ENCODE data around the gene HEATR5B. TPM values are rescaled to one million over a fixed set of nuclear protein-coding genes. Genes with fewer than 3 reads are reported as not detected.
"Not testable (repeated sequence)": the region's sequence is repeated elsewhere in the genome, so short reads cannot be mapped to it uniquely, and the experiment has no call there.

HEATR5B gene
- polyA plus RNA-seq, 1 donor: 19.0 TPM

DNA sequence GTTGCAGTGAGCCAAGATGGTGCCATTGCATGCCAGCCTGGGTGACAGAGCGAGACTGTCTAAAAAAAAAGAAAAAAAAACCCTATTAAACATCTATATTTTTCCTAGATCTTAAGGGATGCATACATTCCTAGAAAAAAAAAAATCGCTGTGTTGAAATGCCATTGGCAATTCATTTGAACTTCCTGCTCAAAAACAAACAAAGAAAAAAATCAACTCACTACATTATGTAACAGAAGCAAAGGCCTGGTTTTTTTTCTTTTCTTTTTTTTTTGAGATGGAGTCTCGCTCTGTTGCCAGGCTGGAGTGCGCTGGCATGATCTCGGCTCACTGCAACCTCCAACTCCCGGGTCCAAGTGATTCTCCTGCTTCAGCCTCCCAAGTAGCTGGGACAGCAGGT is 96.2 kb downstream of the HEATR5B start:
- Histone ChIP-seq H3K4me3 (ENCODE audit: low read length) (no peak overlapping the region), H3K4me1 (ENCODE audit: control insufficient read depth, insufficient read depth, low read length) (no peaks in the 10 kb centered on the region), H3K27me3 (ENCODE audit: control insufficient read depth, insufficient read depth, low read length) (no peaks in the 10 kb centered on the region), H3K27ac (ENCODE audit: low read length) (no peak overlapping the region), H3K9me3 (ENCODE audit: control insufficient read depth, low read depth, low read length) (no peaks in the 10 kb centered on the region), H3K36me3 (ENCODE audit: control insufficient read depth, insufficient read depth, low read length) (peaks cover 17% of the 10 kb centered on the region)
- no peak for DNase-seq
- WGBS (ENCODE audit: insufficient coverage, low lambda C conversion rate): 50% methylated on average over 1 of the region's 6 CpGs

DNA sequence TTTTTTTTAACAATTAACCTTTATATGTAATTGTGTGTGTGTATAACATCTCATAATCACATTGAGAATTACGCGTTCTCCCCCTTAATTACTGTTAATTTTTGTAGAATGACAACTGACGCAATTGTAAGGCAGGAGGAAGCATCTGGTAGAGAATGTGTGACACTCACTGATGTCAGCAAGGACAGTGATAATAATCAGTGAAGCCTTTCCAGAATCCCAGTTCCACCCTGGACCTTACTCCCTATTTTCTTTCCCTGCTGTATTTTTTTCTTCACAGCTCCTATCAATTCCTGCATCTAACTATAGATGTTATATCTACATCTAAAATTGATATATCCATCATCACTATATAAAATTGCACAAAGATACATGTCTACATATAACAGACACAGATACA is 101.7 kb downstream of the HEATR5B start:
- Histone ChIP-seq H3K4me3 (ENCODE audit: low read length) (no peak overlapping the region), H3K36me3 (ENCODE audit: control insufficient read depth, insufficient read depth, low read length) (peaks cover 16% of the 10 kb centered on the region), H3K27me3 (ENCODE audit: control insufficient read depth, insufficient read depth, low read length) (no peaks in the 10 kb centered on the region), H3K4me1 (ENCODE audit: control insufficient read depth, insufficient read depth, low read length) (peaks cover 8% of the 10 kb centered on the region), H3K9me3 (ENCODE audit: control insufficient read depth, low read depth, low read length) (no peaks in the 10 kb centered on the region), H3K27ac (ENCODE audit: low read length) (no peak overlapping the region)
- no CpG with 5 or more reads among the region's 3 CpGs for WGBS (ENCODE audit: insufficient coverage, low lambda C conversion rate)
- no peak for DNase-seq

DNA sequence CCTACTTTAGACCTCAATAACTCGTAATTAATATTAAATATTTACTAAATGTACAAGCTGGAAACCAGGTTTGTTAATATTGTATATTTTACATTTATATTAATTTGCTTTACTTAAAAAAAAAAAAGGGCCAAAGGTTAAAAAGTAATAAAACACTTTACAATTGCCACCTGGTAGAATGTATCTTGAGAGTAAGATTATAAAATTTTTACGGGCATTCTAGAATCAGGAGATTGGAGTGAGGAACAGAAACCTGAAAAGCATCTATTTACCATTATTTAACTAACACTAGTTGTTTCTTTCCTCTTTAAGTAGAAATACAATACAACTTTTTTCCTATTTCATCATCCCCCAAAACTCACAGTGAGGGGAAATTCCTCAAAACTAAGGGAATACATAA is 102.3 kb downstream of the HEATR5B start:
- DNase-seq: no peak
- 17% methylated on average over 1 of the region's 2 CpGs for WGBS (ENCODE audit: insufficient coverage, low lambda C conversion rate)
- H3K4me3 ChIP-seq (ENCODE audit: low read length): no peak overlapping the region

DNA sequence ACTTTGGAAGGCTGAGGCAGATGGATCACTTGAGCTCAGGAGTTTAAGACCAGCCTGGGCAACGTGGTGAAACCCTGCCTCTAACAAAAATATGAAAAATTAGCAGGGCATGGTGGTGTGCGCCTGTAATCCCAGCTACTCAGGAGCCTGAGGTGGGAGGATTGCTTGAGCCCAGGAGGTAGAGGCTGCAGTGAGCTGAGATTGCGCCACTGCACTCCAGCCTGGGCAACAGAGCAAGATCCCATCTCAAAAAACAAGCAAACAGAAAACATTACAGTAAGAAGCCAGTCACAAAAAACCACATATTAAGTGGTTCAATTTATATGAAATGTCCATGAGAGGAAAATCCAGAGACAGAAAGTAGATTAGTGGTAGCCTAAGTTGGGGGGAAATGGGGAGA is 105.2 kb downstream of the HEATR5B start:
- not testable (repeated sequence) for H3K4me1 ChIP-seq (ENCODE audit: control insufficient read depth, insufficient read depth, low read length); H3K27ac ChIP-seq (ENCODE audit: low read length); DNase-seq; H3K27me3 ChIP-seq (ENCODE audit: control insufficient read depth, insufficient read depth, low read length); H3K9me3 ChIP-seq (ENCODE audit: control insufficient read depth, low read depth, low read length); H3K36me3 ChIP-seq (ENCODE audit: control insufficient read depth, insufficient read depth, low read length); H3K4me3 ChIP-seq (ENCODE audit: low read length)
- no CpG with 5 or more reads among the region's 3 CpGs for WGBS (ENCODE audit: insufficient coverage, low lambda C conversion rate)

More for the DNA sequence above, 102.3 kb downstream of the HEATR5B start:
- Histone ChIP-seq H3K27me3 (ENCODE audit: control insufficient read depth, insufficient read depth, low read length) (no peaks in the 10 kb centered on the region), H3K36me3 (ENCODE audit: control insufficient read depth, insufficient read depth, low read length) (peaks cover 12% of the 10 kb centered on the region), H3K4me1 (ENCODE audit: control insufficient read depth, insufficient read depth, low read length) (peaks cover 8% of the 10 kb centered on the region), H3K27ac (ENCODE audit: low read length) (no peak overlapping the region), H3K9me3 (ENCODE audit: control insufficient read depth, low read depth, low read length) (no peaks in the 10 kb centered on the region)

DNA sequence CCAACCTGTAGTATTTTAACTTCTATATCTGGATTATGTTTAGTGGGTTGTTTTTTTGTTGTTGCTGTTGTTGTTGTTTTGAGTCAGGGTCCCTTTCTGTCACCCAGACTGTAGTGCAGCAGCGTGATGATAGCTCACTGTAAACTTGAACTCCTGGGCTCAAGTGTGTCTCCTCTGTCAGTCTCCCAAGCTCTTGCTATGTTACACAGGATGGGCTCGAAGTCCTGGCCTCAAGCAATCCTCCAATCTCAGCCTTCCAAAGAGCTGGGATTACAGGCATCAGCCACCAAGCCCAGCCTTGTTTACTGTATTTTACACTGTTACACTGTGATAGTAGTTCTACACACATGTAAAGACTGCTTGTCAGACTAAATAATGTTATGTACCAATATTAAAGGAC is 108.1 kb downstream of the HEATR5B start:
- no peak for DNase-seq
- Histone ChIP-seq H3K36me3 (ENCODE audit: control insufficient read depth, insufficient read depth, low read length) (peaks cover 5% of the 10 kb centered on the region), H3K27me3 (ENCODE audit: control insufficient read depth, insufficient read depth, low read length) (no peaks in the 10 kb centered on the region), H3K27ac (ENCODE audit: low read length) (no peak overlapping the region), H3K4me3 (ENCODE audit: low read length) (no peak overlapping the region), H3K4me1 (ENCODE audit: control insufficient read depth, insufficient read depth, low read length) (no peaks in the 10 kb centered on the region), H3K9me3 (ENCODE audit: control insufficient read depth, low read depth, low read length) (no peaks in the 10 kb centered on the region)
- WGBS (ENCODE audit: insufficient coverage, low lambda C conversion rate): no CpG with 5 or more reads among the region's 2 CpGs

DNA sequence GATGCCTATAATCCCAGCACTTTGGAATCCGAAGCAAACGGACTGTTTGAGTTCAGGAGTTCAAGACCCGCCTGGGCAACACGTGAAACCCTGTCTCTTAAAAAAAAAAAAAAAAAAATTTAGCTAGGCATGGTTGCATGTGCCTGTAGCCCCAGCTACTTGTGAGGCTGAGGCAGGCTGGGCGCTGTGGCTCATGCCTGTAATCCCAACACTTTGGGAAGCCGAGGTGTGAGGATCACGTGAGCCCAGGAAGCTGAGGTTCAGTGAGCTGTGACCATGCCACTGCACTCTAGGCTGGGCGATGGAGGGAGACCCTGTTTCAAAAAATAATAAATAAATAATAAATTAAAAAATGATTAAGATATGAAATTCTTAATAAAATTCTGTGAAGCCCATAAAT is 108.9 kb downstream of the HEATR5B start:
- H3K27me3 ChIP-seq (ENCODE audit: control insufficient read depth, insufficient read depth, low read length): no peaks in the 10 kb centered on the region
- DNase-seq: no peak
- H3K27ac ChIP-seq (ENCODE audit: low read length): no peak overlapping the region
- H3K9me3 ChIP-seq (ENCODE audit: control insufficient read depth, low read depth, low read length): no peaks in the 10 kb centered on the region
- no peaks in the 10 kb centered on the region for H3K4me1 ChIP-seq (ENCODE audit: control insufficient read depth, insufficient read depth, low read length)
- 100% methylated on average over 1 of the region's 8 CpGs for WGBS (ENCODE audit: insufficient coverage, low lambda C conversion rate)
- H3K36me3 ChIP-seq (ENCODE audit: control insufficient read depth, insufficient read depth, low read length): peaks cover 5% of the 10 kb centered on the region
- no peak overlapping the region for H3K4me3 ChIP-seq (ENCODE audit: low read length)

DNA sequence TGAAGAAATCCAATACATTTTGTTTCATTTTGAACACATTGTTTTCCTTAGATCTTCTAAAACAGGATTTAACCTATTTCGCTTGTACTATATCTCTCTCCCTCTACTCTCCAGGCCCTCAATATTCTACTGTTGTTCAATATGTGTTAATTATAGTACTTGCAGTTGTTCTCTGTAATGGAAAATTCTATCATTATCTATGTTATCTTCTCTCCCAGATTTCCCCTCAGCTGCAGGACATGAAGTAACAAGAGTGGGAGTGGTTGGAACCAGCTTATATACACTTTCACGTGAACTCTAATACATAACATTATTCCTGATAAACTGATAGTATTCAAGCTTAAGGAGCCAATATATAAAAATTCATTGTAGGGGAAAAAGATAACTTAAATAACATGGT is 110.9 kb downstream of the HEATR5B start:
- DNase-seq: no peak
- 67% methylated on average over 1 of the region's 2 CpGs for WGBS (ENCODE audit: insufficient coverage, low lambda C conversion rate)

DNA sequence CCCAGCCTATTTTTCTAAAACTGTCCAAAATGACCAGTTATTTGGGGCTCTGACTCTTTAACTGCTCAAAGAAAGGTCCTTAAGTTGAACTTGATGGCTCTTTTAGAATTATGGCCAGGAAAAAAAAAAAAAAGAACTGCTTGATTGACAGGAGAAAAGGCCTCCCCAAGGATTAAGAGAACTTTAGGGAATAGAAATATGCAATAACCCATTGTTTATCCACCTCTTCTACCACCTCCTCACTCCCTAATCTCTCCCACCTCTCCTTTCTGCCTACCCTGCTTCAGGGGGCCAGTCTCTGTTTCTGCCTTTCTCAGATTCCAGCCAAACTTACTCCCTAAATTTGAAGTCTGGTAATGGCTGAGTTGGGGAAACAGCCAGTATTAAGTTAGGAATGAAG is 112.2 kb downstream of the HEATR5B start:
- no peak for DNase-seq
- no peaks in the 10 kb centered on the region for H3K27me3 ChIP-seq (ENCODE audit: control insufficient read depth, insufficient read depth, low read length)
- no peaks in the 10 kb centered on the region for H3K36me3 ChIP-seq (ENCODE audit: control insufficient read depth, insufficient read depth, low read length)
- no peak overlapping the region for H3K4me3 ChIP-seq (ENCODE audit: low read length)
- no peaks in the 10 kb centered on the region for H3K9me3 ChIP-seq (ENCODE audit: control insufficient read depth, low read depth, low read length)
- H3K4me1 ChIP-seq (ENCODE audit: control insufficient read depth, insufficient read depth, low read length): peaks cover 5% of the 10 kb centered on the region
- H3K27ac ChIP-seq (ENCODE audit: low read length): no peak overlapping the region

More for the DNA sequence above, 110.9 kb downstream of the HEATR5B start:
- no peaks in the 10 kb centered on the region for H3K36me3 ChIP-seq (ENCODE audit: control insufficient read depth, insufficient read depth, low read length)
- H3K4me3 ChIP-seq (ENCODE audit: low read length): no peak overlapping the region
- no peaks in the 10 kb centered on the region for H3K9me3 ChIP-seq (ENCODE audit: control insufficient read depth, low read depth, low read length)
- H3K27ac ChIP-seq (ENCODE audit: low read length): no peak overlapping the region
- H3K4me1 ChIP-seq (ENCODE audit: control insufficient read depth, insufficient read depth, low read length): no peaks in the 10 kb centered on the region
- H3K27me3 ChIP-seq (ENCODE audit: control insufficient read depth, insufficient read depth, low read length): no peaks in the 10 kb centered on the region

DNA sequence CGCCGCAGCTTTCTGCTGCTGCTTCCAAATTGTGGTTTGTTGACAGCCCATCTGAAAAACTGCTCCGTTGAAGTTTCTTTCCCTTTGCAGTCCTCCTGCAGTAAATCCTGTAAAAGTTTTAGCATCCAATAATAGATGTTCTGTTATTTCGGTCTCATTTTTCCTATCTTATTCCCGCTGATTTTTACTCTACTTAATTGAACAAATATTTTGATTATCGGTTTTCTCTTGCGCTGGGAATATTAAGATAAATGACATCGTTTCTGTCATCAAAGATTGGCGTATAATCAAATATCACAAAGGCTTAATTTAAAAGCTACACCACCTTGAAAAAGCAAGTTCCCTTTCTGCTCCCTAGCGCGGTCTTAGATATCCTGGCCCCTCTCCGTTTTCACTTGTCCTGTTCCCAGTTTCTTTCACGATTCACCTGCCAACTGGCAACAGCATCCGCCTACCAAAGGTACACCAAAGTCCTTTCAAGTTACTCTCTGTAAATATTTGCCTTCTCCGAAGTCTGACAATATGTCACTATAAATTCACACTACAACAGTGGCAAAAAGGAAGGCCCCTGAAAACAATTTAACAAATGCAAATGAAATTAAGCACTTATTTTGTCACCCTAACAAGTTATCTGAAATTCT is 116.8 kb downstream of the HEATR5B start:
- Histone ChIP-seq H3K9me3 (ENCODE audit: control insufficient read depth, low read depth, low read length) (no peaks in the 10 kb centered on the region), H3K27me3 (ENCODE audit: control insufficient read depth, insufficient read depth, low read length) (no peaks in the 10 kb centered on the region), H3K36me3 (ENCODE audit: control insufficient read depth, insufficient read depth, low read length) (no peaks in the 10 kb centered on the region), H3K4me3 (ENCODE audit: low read length) (peak overlapping the region; percentile 89), H3K27ac (ENCODE audit: low read length) (peak overlapping the region; percentile 98), H3K4me1 (ENCODE audit: control insufficient read depth, insufficient read depth, low read length) (peaks cover 12% of the 10 kb centered on the region)
- peak; percentile 33 to 75 for DNase-seq
- WGBS (ENCODE audit: insufficient coverage, low lambda C conversion rate): 8% methylated on average over 7 of the region's 15 CpGs

DNA sequence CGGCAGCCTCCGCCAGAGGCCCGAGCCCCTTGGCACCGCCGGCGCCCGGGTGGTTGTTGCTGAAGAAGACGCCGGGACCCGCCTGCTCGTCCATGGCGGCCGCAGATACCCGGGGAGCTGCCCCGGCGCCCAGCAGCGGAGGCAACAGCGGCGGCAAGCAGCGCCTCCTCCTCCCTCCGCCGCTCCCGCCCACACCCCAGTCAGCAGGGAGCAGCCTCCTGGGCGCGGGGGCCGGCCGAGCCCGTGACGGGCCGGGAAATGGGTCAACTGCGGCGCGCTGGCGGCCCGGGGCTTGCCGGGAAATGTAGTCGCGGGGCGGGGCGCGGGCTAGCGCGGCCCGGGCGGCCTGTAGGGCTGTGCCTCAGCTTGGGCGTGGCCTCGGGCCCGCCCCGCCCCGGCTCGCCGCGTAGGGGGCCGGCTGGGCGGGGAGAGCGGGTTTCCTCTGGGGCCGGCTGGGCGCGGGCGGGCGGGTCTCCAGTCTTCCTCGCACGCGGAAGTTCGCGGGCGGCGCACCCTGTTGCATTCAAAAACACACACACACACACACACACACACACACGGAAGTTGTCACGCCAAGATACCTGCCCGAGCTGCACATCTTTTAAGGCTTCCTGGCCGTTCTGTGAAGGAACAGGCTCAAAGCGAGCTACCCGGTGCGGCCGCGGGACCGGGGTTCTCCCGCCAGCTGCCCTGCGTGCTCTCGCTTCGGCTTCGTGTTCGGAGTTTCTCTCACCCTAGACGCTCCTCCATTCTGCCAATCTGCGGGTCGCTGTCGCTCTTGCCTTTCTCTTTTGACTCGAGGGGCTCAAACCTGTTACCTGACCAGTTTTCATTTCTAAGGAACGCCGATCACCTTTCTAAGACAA is 117.6 kb downstream of the HEATR5B start, which contains the start of gene STRN:
TSS of gene STRN (minus strand) at position 167 of the 866 bp plus-strand sequence. CDS start at position 94, 73 bp downstream.
- Histone ChIP-seq H3K9me3 (ENCODE audit: control insufficient read depth, low read depth, low read length) (no peaks in the 10 kb centered on the region), H3K36me3 (ENCODE audit: control insufficient read depth, insufficient read depth, low read length) (no peaks in the 10 kb centered on the region), H3K4me1 (ENCODE audit: control insufficient read depth, insufficient read depth, low read length) (peaks cover 12% of the 10 kb centered on the region), H3K27me3 (ENCODE audit: control insufficient read depth, insufficient read depth, low read length) (no peaks in the 10 kb centered on the region), H3K27ac (ENCODE audit: low read length) (peak within 1 kb of the TSS; percentile 98), H3K4me3 (ENCODE audit: low read length) (peak within 1 kb of the TSS; percentile 89)
- peak; percentile 98 to 100 for DNase-seq
- WGBS (ENCODE audit: insufficient coverage, low lambda C conversion rate): 0% methylated on average over 2 of the region's 91 CpGs

Data from large intestine (tissue), 3 donors.